Ascending aorta (tissue), 2 donors: Measurements from ENCODE around the gene FUT7. TPM values are rescaled to one million over a fixed set of nuclear protein-coding genes. Genes with fewer than 3 reads are reported as not detected.

ENCODE experiments used
- DNase-seq, 2 donors: peaks; one replicate each; pipeline ENCODE4 v3.0.0-alpha.2; 2019; ENCODE audit warnings: low spot score in 2 of 2
- H3K27ac ChIP-seq, 2 donors: fragments of 200-600 bp; sonication (generic); one replicate each; pipeline ENCODE4 v1.5.1; 2016 to 2017; ENCODE audit warnings: mild to moderate bottlenecking in 1 of 2
- H3K27me3 ChIP-seq: fragments of 200-600 bp; sonication (generic); one replicate; pipeline ENCODE4 v1.5.1; 2017
- H3K36me3 ChIP-seq, 2 donors: fragments of 200-600 bp; sonication (generic); one replicate each; pipeline ENCODE4 v1.5.1; 2016
- H3K4me1 ChIP-seq, 2 donors: fragments of 200-600 bp; sonication (generic); one replicate each; pipeline ENCODE4 v1.5.1; 2016 to 2017; ENCODE audit warnings: mild to moderate bottlenecking in 1 of 2
- H3K4me3 ChIP-seq, 2 donors: fragments of 200-600 bp; sonication (generic); one replicate each; pipeline ENCODE4 v1.5.1; 2016 to 2017; ENCODE audit warnings: mild to moderate bottlenecking in 1 of 2
- H3K9me3 ChIP-seq, 2 donors: fragments of 200-600 bp; sonication (generic); one replicate each; pipeline ENCODE4 v1.5.1; 2016
- CTCF ChIP-seq, 3 experiments: fragments of 200-600 bp in 2 of 3; fragments of 450-650 bp in 1 of 3; sonication (generic) in 2 of 3; IDR thresholded peaks; one replicate each; pipeline ENCODE4 v1.5.1; 2016 to 2019; ENCODE audit warnings: antibody characterized with exemption in 3 of 3, mild to moderate bottlenecking in 1 of 3, moderate library complexity in 1 of 3
- intact Hi-C: fragments of 100-400 bp; cut with DNase I; formaldehyde crosslinking; loops from one replicate; pipeline ENCODE4 v1.15.1; 2023
- total RNA-seq: library from RNA; depleted of rRNA; stranded (reverse); fragments of >200 nt; gene quantifications from one replicate; pipeline ENCODE4 v1.1.0, GENCODE V29; 2016

Gene FUT7, protein sequence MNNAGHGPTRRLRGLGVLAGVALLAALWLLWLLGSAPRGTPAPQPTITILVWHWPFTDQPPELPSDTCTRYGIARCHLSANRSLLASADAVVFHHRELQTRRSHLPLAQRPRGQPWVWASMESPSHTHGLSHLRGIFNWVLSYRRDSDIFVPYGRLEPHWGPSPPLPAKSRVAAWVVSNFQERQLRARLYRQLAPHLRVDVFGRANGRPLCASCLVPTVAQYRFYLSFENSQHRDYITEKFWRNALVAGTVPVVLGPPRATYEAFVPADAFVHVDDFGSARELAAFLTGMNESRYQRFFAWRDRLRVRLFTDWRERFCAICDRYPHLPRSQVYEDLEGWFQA
- total RNA-seq, result not detected

DNA sequence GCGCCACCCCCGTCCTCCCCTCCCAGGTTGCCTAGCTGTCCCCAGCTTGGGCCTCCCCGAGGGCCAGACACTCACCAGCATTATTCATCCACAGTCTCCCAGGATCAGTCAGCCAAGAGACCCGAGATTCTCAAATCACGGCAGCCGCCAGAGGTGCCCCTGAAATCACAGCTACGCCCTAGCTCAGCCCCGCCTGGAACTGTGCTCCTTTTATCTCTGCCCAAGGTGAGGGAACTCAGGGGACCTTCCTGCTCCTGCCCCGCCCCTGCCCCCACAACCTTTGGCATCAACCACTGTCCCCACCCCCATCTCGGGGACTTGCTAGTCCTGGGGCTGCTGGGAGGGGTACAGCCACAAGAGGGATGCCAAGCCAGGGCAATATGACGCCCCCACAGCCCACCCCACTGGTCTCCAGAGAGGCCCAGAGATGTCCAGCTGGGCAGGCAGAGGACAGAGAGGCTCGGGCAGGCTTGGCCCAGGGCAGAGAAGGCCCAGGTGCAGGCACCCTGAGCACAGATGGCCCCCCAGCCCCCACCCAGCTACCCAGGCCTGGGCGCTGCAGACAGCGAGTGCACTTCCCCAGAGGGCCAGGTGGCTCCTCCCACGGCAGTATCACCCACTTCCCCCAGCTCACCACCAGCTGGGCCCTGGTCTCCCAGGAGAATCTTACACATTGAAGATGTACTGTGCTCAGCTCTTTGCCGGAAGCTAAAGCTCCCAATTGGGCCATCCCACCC is at the start of gene FUT7:
Gene FUT7, minus strand, starts transcription at position 185 of the 737 bp plus-strand sequence. Its CDS starts 97 bp downstream, at position 88.
- Histone ChIP-seq H3K9me3 (no peaks in the 10 kb centered on the region), H3K36me3 (no peaks in the 10 kb centered on the region), H3K4me3 (no peak within 1 kb of the TSS), H3K4me1 (peaks cover 13 to 22% of the 10 kb centered on the region in 2 donors), H3K27ac (no peak within 1 kb of the TSS), H3K27me3 (no peaks in the 10 kb centered on the region)
- DNase-seq, result no peak
- intact Hi-C loops, result no loop called here
- TF ChIP-seq CTCF (IDR thresholded peaks at IDR 0.05), result no peak

GRCh38 chr9:137080260-137081122 is 48.6 kb upstream of the FUT7 start:
- H3K4me1 ChIP-seq, result peaks cover 5 to 12% of the 10 kb centered on the region in 2 donors
- H3K36me3 ChIP-seq, result peaks cover 8 to 10% of the 10 kb centered on the region in 2 donors
- H3K9me3 ChIP-seq, result no peaks in the 10 kb centered on the region
- intact Hi-C loops, result no loop called here
- DNase-seq, result no peak
- H3K27me3 ChIP-seq, result no peaks in the 10 kb centered on the region
- H3K27ac ChIP-seq, result no peak overlapping the region
- no peak for TF ChIP-seq CTCF (IDR thresholded peaks at IDR 0.05)
- H3K4me3 ChIP-seq, result no peak overlapping the region

- H3K27me3 ChIP-seq, result no peaks in the 10 kb centered on the region
- no peaks in the 10 kb centered on the region for H3K9me3 ChIP-seq
- H3K27ac ChIP-seq, result no peak overlapping the region
- TF ChIP-seq CTCF (IDR thresholded peaks at IDR 0.05), result no peak
- no peak for DNase-seq
- H3K36me3 ChIP-seq, result peaks cover 8 to 10% of the 10 kb centered on the region in 2 donors
- intact Hi-C loops, result no loop called here
- H3K4me1 ChIP-seq, result peaks cover 5 to 10% of the 10 kb centered on the region in 2 donors
- no peak overlapping the region for H3K4me3 ChIP-seq
Measured at GRCh38 chr9:137079401-137079787, 47.5 kb upstream of the FUT7 start.

DNA sequence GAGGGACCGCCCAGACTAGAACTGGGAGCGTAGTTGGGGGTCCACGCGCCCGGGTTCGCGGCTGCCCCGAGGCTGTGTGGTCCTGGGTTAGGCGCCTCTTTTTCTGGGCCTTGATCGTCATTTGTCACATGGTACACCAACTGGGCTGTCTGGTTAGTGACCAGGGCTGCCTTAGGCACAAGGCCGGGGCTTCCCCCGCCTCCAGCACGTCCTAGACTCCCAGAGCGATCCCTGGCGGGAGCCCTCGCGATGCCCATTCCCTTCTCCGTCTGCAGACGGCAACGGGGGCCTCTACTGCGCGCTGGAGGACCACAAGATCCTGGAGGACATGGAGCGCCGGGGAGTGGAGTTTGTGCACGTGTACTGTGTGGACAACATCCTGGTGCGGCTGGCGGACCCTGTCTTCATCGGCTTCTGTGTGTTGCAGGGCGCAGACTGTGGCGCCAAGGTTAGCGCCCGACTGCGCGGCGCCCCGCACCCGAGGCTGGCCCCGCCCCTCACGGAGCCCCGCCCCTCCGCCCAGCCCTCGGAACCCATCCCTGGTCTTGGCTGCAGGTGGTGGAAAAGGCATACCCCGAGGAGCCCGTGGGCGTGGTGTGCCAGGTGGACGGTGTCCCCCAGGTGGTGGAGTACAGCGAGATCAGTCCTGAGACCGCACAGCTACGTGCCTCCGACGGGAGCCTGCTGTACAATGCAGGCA is 47.0 kb upstream of the FUT7 start:
- Histone ChIP-seq H3K27ac (no peak overlapping the region), H3K36me3 (peaks cover 8 to 10% of the 10 kb centered on the region in 2 donors), H3K9me3 (no peaks in the 10 kb centered on the region), H3K27me3 (no peaks in the 10 kb centered on the region), H3K4me3 (peak overlapping the region in 1 of 2 donors; percentile 79), H3K4me1 (peaks cover 5 to 10% of the 10 kb centered on the region in 2 donors)
- intact Hi-C loops, result no loop called here
- no peak for TF ChIP-seq CTCF (IDR thresholded peaks at IDR 0.05)
- no peak for DNase-seq
